H9 (cell line): ENCODE data around the gene RALBP1. TPM values are rescaled to one million over a fixed set of nuclear protein-coding genes. Genes with fewer than 3 reads are reported as not detected.

ENCODE experiments used
- DNase-seq: peaks from one replicate; pipeline ENCODE4 v3.0.0-alpha.2; 2017
- H2AFZ ChIP-seq: one replicate; pipeline ENCODE4 v1.6.1; 2013; ENCODE audit warnings: mild to moderate bottlenecking, low read length, control low read depth, moderate library complexity
- H2AK5ac ChIP-seq: 2 replicates; pipeline ENCODE4 v1.6.1; 2013; ENCODE audit warnings: low read length, control low read depth, mixed read lengths; ENCODE audit not compliant: insufficient read length
- H2BK120ac ChIP-seq: one replicate; pipeline ENCODE4 v1.6.1; 2013; ENCODE audit warnings: low read depth, mild to moderate bottlenecking, low read length, control low read depth, inconsistent platforms; ENCODE audit not compliant: poor library complexity, severe bottlenecking
- H2BK12ac ChIP-seq: 2 replicates; pipeline ENCODE4 v1.6.1; 2013; ENCODE audit warnings: low read length, control low read depth, mixed read lengths, low read depth; ENCODE audit not compliant: insufficient read length
- H2BK15ac ChIP-seq: 2 replicates; pipeline ENCODE4 v1.6.1; 2013; ENCODE audit warnings: low read depth, low read length, control low read depth
- H2BK20ac ChIP-seq: one replicate; pipeline ENCODE4 v1.6.1; 2013; ENCODE audit warnings: low read depth, mild to moderate bottlenecking, low read length, control low read depth, inconsistent platforms; ENCODE audit not compliant: poor library complexity, severe bottlenecking
- H2BK5ac ChIP-seq: 2 replicates; pipeline ENCODE4 v1.6.1; 2013; ENCODE audit warnings: low read length, control low read depth, mixed read lengths; ENCODE audit not compliant: insufficient read length
- H3K14ac ChIP-seq: 2 replicates; pipeline ENCODE4 v1.6.1; 2013; ENCODE audit warnings: low read length, control low read depth; ENCODE audit not compliant: insufficient read depth
- H3K18ac ChIP-seq: 2 replicates; pipeline ENCODE4 v1.6.1; 2013; ENCODE audit warnings: low read depth, mild to moderate bottlenecking, mixed read lengths, low read length, control low read depth; ENCODE audit not compliant: insufficient read length
- H3K23ac ChIP-seq: 2 replicates; pipeline ENCODE4 v1.6.1; 2013; ENCODE audit warnings: low read length, control low read depth, mixed read lengths, low read depth; ENCODE audit not compliant: insufficient read length
- H3K23me2 ChIP-seq: 2 replicates; pipeline ENCODE4 v1.6.1; 2013; ENCODE audit warnings: low read depth, mild to moderate bottlenecking, mixed read lengths, low read length, control low read depth; ENCODE audit not compliant: insufficient read length, poor library complexity, severe bottlenecking
- H3K27ac ChIP-seq: 2 replicates; pipeline ENCODE4 v1.5.1; 2013; ENCODE audit warnings: low read length, control low read depth, mixed read lengths, low read depth; ENCODE audit not compliant: insufficient read length
- H3K27me3 ChIP-seq: 2 replicates; pipeline ENCODE4 v1.6.1; 2013; ENCODE audit warnings: low read length, control low read depth, inconsistent platforms; ENCODE audit not compliant: insufficient read depth
- H3K4ac ChIP-seq: 2 replicates; pipeline ENCODE4 v1.6.1; 2013; ENCODE audit warnings: low read depth, mild to moderate bottlenecking, control low read depth, inconsistent platforms, low read length, moderate library complexity
- H3K4me1 ChIP-seq: 2 replicates; pipeline ENCODE4 v1.6.1; 2013; ENCODE audit warnings: low read length, control low read depth, inconsistent platforms; ENCODE audit not compliant: insufficient read depth
- H3K4me2 ChIP-seq: 2 replicates; pipeline ENCODE4 v1.6.1; 2013; ENCODE audit warnings: low read length, control low read depth, mixed read lengths; ENCODE audit not compliant: insufficient read length, insufficient read depth
- H3K56ac ChIP-seq: 2 replicates; pipeline ENCODE4 v1.6.1; 2013; ENCODE audit warnings: low read depth, mild to moderate bottlenecking, mixed read lengths, low read length, control low read depth; ENCODE audit not compliant: insufficient read length
- H3K79me1 ChIP-seq: 2 replicates; pipeline ENCODE4 v1.6.1; 2013; ENCODE audit warnings: low read depth, mild to moderate bottlenecking, moderate library complexity, low read length, control low read depth, inconsistent platforms; ENCODE audit not compliant: insufficient read depth, poor library complexity, severe bottlenecking
- H3K79me2 ChIP-seq: 2 replicates; pipeline ENCODE4 v1.6.1; 2013; ENCODE audit warnings: low read length, control low read depth, inconsistent platforms; ENCODE audit not compliant: insufficient read depth
- H3K9ac ChIP-seq: 2 replicates; pipeline ENCODE4 v1.6.1; 2013; ENCODE audit warnings: low read length, control low read depth, mixed read lengths; ENCODE audit not compliant: insufficient read length; ENCODE audit errors: extremely low read depth
- H3K9me3 ChIP-seq: one replicate; pipeline ENCODE4 v1.6.1; 2013; ENCODE audit warnings: low read depth, low read length, inconsistent platforms; ENCODE audit not compliant: control insufficient read depth
- H3T11ph ChIP-seq: one replicate; pipeline ENCODE4 v1.6.1; 2013; ENCODE audit warnings: mild to moderate bottlenecking, low read length, control low read depth, inconsistent platforms
- H4K20me1 ChIP-seq: one replicate; pipeline ENCODE4 v1.6.1; 2013; ENCODE audit not compliant: control insufficient read depth, insufficient read length, insufficient read depth
- H4K5ac ChIP-seq: 2 replicates; pipeline ENCODE4 v1.6.1; 2013; ENCODE audit warnings: low read depth, mild to moderate bottlenecking, mixed read lengths, low read length, control low read depth; ENCODE audit not compliant: insufficient read length
- H4K8ac ChIP-seq: replicated peaks from 2 replicates; pipeline ENCODE4 v1.6.1; 2013; ENCODE audit warnings: low read length, control low read depth, mixed read lengths, low read depth; ENCODE audit not compliant: insufficient read length
- H4K91ac ChIP-seq: 2 replicates; pipeline ENCODE4 v1.6.1; 2013; ENCODE audit warnings: low read depth, mild to moderate bottlenecking, moderate library complexity, mixed read lengths, low read length, control low read depth; ENCODE audit not compliant: insufficient read length
- H3K27ac Mint-ChIP-seq, 3 experiments: 2 replicates in 2 of 3; 3 replicates in 1 of 3; pipeline ENCODE4 v1.8.0; 2020 to 2021; ENCODE audit warnings: mixed read lengths in 3 of 3, mild to moderate bottlenecking in 1 of 3, moderate library complexity in 1 of 3
- H3K27me3 Mint-ChIP-seq: 2 replicates; pipeline ENCODE4 v1.8.0; 2021; ENCODE audit warnings: low read depth, mild to moderate bottlenecking, moderate library complexity, mixed read lengths
- H3K36me3 Mint-ChIP-seq, 3 experiments: 2 replicates in 2 of 3; 3 replicates in 1 of 3; pipeline ENCODE4 v1.8.0; 2020 to 2021; ENCODE audit warnings: low read depth in 3 of 3, mixed read lengths in 3 of 3; ENCODE audit not compliant: insufficient read depth in 1 of 3
- H3K4me1 Mint-ChIP-seq, 2 experiments: 2 replicates each; pipeline ENCODE4 v1.8.0; 2020; ENCODE audit warnings: mixed read lengths in 2 of 2
- H3K4me3 Mint-ChIP-seq, 2 experiments: 2 replicates in 1 of 2; 3 replicates in 1 of 2; pipeline ENCODE4 v1.8.0; 2020 to 2021; ENCODE audit warnings: mild to moderate bottlenecking in 2 of 2, mixed read lengths in 2 of 2, moderate library complexity in 1 of 2
- H3K9me3 Mint-ChIP-seq, 2 experiments: 2 replicates in 1 of 2; 3 replicates in 1 of 2; pipeline ENCODE4 v1.8.0; 2020; ENCODE audit warnings: mild to moderate bottlenecking in 2 of 2, mixed read lengths in 2 of 2, moderate library complexity in 1 of 2
- WGBS: extraction: QIAGEN DNeasy Blood & Tissue Kit; methylation state at CpG from one replicate; pipeline ENCODE4 v1.1.7; 2013; ENCODE audit warnings: missing lambda C conversion rate, low lambda C conversion rate, mixed read lengths; ENCODE audit not compliant: insufficient read length; ENCODE audit errors: extremely low coverage; 5-methylcytosine and 5-hydroxymethylcytosine counted together
- total RNA-seq: library from RNA; stranded (reverse); gene quantifications from 2 replicates; pipeline ENCODE4 v1.2.1, GENCODE V29; 2021
- TF ChIP-seq, protein P1 (sequence below): fragments of 200-600 bp; sonication (generic); conservative IDR thresholded peaks from 3 replicates; pipeline ENCODE4 v1.8.0; 2021; ENCODE audit warnings: antibody characterized with exemption, mild to moderate bottlenecking

RALBP1 gene
- total RNA-seq, 1 experiment from 2014 or later, result 51.0 TPM

DNA sequence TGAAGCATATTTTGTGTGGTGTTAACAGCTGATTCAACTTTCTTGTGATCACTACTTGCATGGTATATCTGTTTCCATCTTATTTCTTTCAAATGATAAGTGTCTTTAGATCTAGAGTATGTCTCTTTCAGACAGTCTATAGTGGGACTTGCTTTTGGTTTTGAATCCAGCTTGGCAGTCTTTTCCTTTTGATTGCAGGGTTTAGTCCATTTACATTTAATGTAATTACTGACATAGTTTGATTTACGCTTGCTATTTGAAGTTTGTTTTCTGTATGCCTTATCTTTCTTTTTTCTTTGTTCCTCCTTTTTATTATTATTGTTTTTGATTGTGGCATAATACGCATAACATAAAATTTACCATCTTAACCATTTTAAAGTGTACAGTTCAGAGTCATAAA is 9.2 kb upstream of the RALBP1 start:
- Histone ChIP-seq H3K4me2 (no peak overlapping the region), H2BK15ac (no peak overlapping the region), H2BK5ac (no peak overlapping the region), H2AFZ (no peak overlapping the region), H3K79me1 (no peaks in the 10 kb centered on the region), H3K18ac (no peak overlapping the region), H3K23me2 (no peaks in the 10 kb centered on the region), H2BK20ac (no peak overlapping the region), H2BK120ac (no peak overlapping the region), H3K27ac (no peak overlapping the region), H3T11ph (no peak overlapping the region), H3K9ac (no peak overlapping the region), H4K20me1 (no peaks in the 10 kb centered on the region), H3K79me2 (no peaks in the 10 kb centered on the region), H3K14ac (no peak overlapping the region), H3K27me3 (no peaks in the 10 kb centered on the region), H2AK5ac (no peak overlapping the region), H3K23ac (no peak overlapping the region), H2BK12ac (no peak overlapping the region), H3K9me3 (no peaks in the 10 kb centered on the region), H3K4me1 (no peaks in the 10 kb centered on the region), H4K5ac (no peak overlapping the region), H4K91ac (no peak overlapping the region), H3K56ac (no peak overlapping the region), H4K8ac (no peak overlapping the region), H3K4ac (no peak overlapping the region)
- H3K27ac Mint-ChIP-seq, result no peak overlapping the region
- H3K27me3 Mint-ChIP-seq, result 0 out of 2 replicates have a peak, but pooled peaks cover 1% of the 10 kb centered on the region
- peaks cover 4 to 14% (median 14%) of the 10 kb centered on the region in 3 experiments; a peak in 5 of 7 replicates for H3K36me3 Mint-ChIP-seq
- DNase-seq, result no peak
- H3K9me3 Mint-ChIP-seq, result peaks cover 19 to 24% of the 10 kb centered on the region in 2 experiments
- TF ChIP-seq, protein P1, sequence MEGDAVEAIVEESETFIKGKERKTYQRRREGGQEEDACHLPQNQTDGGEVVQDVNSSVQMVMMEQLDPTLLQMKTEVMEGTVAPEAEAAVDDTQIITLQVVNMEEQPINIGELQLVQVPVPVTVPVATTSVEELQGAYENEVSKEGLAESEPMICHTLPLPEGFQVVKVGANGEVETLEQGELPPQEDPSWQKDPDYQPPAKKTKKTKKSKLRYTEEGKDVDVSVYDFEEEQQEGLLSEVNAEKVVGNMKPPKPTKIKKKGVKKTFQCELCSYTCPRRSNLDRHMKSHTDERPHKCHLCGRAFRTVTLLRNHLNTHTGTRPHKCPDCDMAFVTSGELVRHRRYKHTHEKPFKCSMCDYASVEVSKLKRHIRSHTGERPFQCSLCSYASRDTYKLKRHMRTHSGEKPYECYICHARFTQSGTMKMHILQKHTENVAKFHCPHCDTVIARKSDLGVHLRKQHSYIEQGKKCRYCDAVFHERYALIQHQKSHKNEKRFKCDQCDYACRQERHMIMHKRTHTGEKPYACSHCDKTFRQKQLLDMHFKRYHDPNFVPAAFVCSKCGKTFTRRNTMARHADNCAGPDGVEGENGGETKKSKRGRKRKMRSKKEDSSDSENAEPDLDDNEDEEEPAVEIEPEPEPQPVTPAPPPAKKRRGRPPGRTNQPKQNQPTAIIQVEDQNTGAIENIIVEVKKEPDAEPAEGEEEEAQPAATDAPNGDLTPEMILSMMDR, result no peak
- 0 out of 4 replicates have a peak, but pooled peaks cover 0 to 3% of the 10 kb centered on the region in 2 experiments for H3K4me1 Mint-ChIP-seq
- no CpG with 5 or more reads among the region's 2 CpGs for WGBS
- no peak overlapping the region for H3K4me3 Mint-ChIP-seq
